Ecto neural progenitor cell (in vitro differentiated cells): Measurements from ENCODE around the gene MRPL1.
"Not testable (repeated sequence)": the region's sequence is repeated elsewhere in the genome, so short reads cannot be mapped to it uniquely, and the experiment has no call there.

ENCODE experiments used
- DNase-seq: peaks from one replicate; pipeline ENCODE4 v3.0.0-alpha.2; 2018; ENCODE audit warnings: low spot score

MRPL1 gene

GRCh38 chr4:77849278-77849965 is 13.2 kb upstream of the MRPL1 start:
- DNase-seq, result no peak

- DNase-seq, result no peak
Measured at GRCh38 chr4:77852892-77853495, 9.6 kb upstream of the MRPL1 start.

GRCh38 chr4:77854431-77855111 is 8.1 kb upstream of the MRPL1 start:
- DNase-seq, result no peak

GRCh38 chr4:77856152-77856551 is 6.5 kb upstream of the MRPL1 start:
- no peak for DNase-seq

- no peak for DNase-seq
Measured at GRCh38 chr4:77859256-77859655, 3.4 kb upstream of the MRPL1 start.

- DNase-seq, result no peak
Measured at GRCh38 chr4:77861495-77861894, 1.1 kb upstream of the MRPL1 start.

- not testable (repeated sequence) for DNase-seq
Measured at GRCh38 chr4:77863341-77863740, 711 bp downstream of the MRPL1 start.

- no peak for DNase-seq
Measured at GRCh38 chr4:77865259-77865658, 2.6 kb downstream of the MRPL1 start.

- no peak for DNase-seq
Measured at GRCh38 chr4:77872723-77873445, 10.3 kb downstream of the MRPL1 start.

- DNase-seq, result no peak
Measured at GRCh38 chr4:77877167-77877566, 14.5 kb downstream of the MRPL1 start.

GRCh38 chr4:77877771-77878565 is 15.3 kb downstream of the MRPL1 start:
- DNase-seq, result no peak

- no peak for DNase-seq
Measured at GRCh38 chr4:77880784-77881183, 18.2 kb downstream of the MRPL1 start.

- DNase-seq, result no peak
Measured at GRCh38 chr4:77881460-77882295, 19.0 kb downstream of the MRPL1 start.

- DNase-seq, result no peak
Measured at GRCh38 chr4:77893451-77893850, 30.8 kb downstream of the MRPL1 start.

- no peak for DNase-seq
Measured at GRCh38 chr4:77899607-77900006, 37.0 kb downstream of the MRPL1 start.

- no peak for DNase-seq
Measured at GRCh38 chr4:77903186-77903585, 40.6 kb downstream of the MRPL1 start.

GRCh38 chr4:77905651-77906263 is 43.1 kb downstream of the MRPL1 start:
- no peak for DNase-seq

- no peak for DNase-seq
Measured at GRCh38 chr4:77910676-77911075, 48.0 kb downstream of the MRPL1 start.

- no peak for DNase-seq
Measured at GRCh38 chr4:77911091-77911490, 48.5 kb downstream of the MRPL1 start.

- no peak for DNase-seq
Measured at GRCh38 chr4:77911842-77912450, 49.3 kb downstream of the MRPL1 start.
